Measurements from ENCODE around the gene HENMT1.
"Not testable (repeated sequence)": the region's sequence is repeated elsewhere in the genome, so short reads cannot be mapped to it uniquely, and the experiment has no call there.

The HENMT1 gene

DNA sequence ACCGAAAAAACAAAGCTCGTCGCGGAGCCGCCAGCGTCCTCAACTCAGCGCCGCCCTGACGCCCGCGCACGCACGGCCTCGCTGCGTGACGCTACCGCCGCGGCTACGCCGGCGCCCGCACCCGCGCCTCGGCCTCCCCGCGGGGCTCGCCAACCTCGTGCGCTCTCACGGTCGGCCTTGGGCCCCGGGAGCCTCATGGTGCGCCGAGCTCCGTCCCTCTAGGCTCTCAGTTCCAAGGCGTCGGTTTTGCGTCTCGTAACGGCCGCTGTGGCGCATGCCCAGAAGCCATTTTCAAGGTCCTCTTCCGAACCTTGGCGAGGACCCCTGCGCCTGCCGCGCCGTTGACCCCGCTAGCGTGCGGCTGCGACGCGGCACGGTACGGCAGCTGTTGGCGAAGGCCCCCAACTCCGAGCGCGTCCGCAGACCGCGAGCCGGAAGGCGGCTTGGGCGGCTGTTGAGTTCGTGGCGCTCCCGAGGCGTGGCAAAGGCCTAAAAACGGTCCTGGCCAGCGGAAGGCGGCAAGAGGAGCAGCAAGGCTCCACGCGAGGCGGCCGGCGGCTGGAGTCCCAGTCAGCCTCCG lies at the start of gene HENMT1:
Gene HENMT1, minus strand, starts transcription at position 64 of the 580 bp plus-strand sequence. CDS start 1,209 bp downstream, outside the sequence.
- DNase-seq = peak; percentile 71 to 84

DNA sequence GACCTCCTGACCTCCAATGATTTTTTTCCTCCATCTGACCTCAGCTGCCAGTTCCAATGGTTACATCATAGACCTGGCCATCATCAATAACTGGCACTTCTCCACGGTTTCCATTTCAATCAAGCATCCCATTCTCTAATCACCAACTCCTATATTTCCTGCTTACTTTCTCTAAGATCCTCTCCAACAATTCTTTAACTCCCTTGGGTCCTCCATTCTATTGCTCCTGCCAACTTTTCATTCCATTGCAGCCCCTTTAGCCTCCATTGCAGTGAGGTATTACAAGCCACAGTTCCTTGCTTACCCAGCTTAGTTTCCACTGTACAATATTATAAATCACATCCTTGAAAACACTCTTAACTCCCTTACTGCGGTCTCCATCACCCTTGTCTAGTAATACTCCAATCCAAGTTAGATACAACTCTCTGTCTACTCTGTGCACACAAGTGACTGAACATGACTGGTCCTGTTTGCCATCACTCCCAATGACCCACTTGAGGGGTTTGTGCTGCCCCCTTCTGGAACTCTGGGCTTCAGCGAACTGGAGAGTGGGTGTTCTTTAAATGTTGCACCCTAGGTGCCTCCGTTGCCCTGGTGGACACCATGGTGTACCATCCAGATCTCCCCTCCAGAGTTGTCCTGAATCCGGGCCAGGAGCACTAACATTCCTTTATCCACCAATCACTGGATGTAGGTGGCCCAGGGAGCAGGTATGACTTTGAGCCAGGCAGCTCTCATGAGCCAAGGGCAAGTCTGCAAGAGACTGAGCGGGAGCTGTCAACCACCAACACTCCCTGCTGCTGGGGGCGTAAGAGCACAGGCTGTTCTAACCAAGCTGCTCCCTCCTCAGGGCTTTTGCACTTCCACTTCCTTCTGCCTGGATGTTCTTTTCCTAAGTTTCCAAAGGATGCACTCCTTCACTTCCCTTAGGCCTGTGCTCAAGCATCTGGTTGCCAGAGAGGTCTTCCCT lies 48.1 kb upstream of the HENMT1 start:
- DNase-seq = peak; percentile 25 to 52

DNA sequence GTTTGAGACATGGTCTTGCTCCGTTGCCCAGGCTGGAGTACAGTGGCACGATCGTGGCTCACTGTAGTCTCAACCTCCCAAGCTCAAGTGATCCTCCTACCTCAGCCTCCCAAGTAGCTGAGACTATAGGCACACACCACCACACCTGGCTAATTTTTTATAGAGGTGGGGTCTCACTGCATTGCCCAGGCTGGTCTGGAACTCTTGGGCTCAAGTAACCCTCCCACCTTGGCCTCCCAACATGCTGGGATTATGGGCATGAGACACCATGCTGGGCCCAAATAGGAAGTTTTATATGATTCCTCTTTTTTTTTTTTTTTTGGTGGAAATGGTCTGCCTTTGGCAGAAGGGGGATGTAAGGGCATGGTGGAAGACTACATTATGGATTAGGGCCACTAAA lies 45.8 kb upstream of the HENMT1 start:
- no peak for DNase-seq

DNA sequence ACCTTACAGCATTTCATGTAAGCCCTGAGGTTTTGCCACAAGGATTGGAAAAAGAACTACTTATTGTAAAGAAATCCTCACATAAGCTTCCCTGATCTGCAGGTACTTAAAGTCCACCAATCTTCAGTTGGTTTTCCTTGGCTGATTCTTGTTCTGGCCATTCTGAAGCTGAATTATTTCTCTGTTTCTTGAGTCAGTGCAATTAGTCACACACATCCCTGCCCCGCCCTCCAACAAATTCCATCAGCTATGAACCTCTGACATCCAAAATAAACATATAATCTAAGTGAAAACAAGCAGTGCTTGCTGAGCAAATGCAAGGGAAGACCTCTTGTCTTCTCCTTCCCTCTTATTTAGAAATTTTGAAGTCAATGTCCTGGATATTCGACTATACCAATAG lies 43.6 kb upstream of the HENMT1 start:
- DNase-seq = no peak

DNA sequence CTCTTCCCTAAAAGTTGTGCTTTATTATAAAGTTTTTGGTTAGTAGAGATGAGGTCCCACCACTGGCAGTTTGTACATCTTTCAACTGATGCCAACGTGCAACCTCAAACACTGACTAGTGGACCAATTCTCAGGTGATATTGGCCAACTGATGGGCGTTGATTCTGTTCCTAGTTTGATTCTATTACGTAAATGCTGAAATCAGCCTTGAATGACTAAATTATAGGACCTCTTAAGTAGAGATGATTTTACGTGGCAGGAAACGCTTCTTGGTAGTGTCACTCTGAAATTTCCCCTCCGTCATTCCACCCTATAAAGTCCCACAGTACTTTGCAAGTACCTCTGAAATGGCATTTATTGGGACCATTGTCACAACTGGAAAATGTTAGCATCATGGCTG lies 43.0 kb upstream of the HENMT1 start:
- no peak for DNase-seq

DNA sequence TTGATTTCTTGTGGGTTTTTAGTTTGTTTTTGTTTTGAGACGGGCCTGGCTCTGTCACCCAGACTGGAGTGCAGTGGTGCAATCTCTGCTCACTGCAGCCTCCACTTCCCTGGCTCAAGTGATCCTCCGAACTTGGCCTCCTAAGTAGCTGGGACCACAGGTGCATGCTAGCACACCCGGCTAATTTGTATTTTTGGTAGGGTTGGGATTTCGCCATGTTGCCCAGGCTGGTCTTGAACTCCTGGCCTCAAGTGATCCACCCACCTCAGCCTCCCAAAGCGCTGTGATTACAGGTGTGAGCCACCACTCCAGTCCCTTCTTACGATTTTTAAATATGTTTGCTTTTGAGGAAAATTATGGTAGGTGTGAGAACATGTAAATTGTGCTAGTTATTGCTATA lies 41.2 kb upstream of the HENMT1 start:
- DNase-seq = not testable (repeated sequence)

DNA sequence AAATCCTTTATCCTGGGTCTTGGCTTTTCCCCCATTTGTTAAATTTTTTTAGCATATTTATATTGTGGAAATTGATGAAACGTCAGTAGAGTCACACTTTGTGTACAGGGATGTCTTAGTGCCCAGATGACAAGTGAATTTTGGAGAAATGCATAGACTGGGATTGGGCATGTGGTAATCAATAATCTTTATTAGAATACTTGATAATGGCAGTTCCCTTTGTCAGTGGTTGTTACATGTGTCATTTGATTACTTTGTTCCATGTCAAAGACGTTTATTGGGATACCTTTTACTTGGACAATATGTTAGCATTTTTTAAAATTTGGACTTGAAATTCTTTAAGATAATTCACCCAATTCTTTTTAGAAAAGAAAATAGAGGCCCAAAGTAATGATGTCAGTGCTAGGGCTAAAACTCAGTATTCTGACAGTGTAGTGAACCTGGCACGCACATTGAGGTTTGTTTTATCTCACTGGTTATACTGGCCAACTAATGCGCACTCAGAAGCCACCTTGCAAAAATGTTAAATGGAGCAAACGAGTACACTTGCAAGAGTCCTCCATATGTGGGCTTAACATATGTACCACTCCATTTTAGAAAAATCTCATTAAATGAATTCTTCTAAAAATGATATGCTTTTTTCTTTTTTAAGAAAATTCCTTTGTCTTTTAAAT lies 40.4 kb upstream of the HENMT1 start:
- DNase-seq = no peak

DNA sequence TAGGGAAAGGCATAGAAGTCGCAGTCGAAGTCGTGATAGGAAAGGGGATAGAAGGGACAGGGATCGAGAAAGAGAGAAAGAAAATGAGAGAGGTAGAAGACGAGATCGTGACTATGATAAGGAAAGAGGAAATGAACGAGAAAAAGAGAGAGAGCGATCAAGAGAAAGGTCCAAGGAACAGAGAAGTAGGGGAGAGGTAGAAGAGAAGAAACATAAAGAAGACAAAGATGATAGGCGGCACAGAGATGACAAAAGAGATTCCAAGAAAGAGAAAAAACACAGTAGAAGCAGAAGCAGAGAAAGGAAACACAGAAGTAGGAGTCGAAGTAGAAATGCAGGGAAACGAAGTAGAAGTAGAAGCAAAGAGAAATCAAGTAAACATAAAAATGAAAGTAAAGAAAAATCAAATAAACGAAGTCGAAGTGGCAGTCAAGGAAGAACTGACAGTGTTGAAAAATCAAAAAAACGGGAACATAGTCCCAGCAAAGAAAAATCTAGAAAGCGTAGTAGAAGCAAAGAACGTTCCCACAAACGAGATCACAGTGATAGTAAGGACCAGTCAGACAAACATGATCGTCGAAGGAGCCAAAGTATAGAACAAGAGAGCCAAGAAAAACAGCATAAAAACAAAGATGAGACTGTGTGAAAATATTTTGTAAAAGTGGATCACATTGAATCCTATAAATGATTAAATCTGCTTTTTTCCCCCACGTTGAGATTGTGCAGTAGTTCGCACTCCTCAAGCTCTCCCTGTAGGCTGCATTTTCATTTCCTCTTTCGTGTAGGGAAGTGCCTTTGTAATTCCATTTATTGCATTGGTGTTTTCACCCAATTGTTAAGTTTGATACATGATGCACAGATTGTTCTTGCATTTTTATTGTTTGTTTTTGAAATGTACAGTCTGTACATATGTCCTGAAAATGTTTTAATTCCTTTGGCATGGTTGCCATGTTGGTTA lies 38.8 kb upstream of the HENMT1 start:
- no peak for DNase-seq

DNA sequence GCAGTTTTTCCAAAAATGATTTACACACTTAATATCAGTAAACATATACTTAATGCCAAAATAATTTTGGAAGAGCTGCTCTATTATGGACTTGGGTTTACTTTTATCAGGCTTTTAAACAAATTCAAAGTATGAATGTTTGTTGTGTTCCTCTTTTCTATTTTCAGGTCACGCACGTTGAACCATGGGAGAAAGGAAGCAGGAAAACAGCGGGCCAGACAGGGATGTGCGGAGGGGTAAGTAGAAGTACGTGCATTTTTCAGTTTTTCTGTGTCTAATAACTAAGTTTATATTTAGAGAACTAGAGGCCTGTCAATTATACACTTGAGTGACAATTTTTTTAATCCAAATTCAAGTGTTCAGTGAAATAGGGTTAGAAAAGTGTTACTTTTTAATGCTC lies 34.6 kb upstream of the HENMT1 start:
- DNase-seq = peak; percentile 54 to 66

DNA sequence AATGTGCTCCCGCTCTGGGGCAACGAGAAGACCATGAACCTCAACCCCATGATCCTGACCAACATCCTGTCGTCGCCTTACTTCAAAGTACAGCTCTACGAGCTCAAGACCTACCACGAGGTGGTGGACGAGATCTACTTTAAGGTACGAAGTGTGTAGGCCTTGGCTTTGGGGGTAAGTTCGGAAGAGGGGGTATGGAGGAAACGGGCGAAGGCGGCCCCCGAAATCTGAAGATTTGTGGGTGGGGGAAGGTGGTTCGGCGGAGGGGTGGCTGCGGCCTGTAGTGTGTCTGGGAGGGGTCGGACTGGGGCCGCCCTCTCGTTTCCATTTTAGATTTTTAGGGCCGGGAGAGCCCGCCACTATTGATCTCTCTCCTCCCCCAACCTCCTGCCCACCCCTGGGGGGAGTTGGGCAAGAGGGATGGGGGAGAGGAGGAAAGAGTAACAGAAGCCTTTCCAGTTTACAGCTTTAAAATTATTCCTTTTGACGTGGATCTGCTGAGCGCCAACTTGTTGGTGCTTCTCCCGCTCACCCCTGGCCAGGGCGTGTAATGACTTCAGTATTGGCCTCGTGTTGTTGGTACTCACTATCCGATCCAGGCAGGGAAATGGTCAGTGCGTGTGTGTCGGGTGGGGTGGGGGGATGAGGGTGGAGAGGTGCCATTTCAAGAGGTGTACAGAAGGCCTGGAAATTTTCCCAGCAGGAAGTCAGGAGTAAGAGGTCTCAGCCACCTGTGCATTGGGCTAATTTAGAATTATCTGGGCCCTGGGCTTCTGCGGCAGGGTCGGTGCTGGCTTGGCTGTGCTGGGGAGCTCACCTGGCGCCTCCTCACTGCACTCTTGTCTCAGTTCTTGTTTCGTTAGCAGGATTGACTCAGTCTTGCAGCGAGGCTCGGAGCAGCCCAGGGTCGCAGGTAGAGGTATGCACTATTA lies 32.1 kb upstream of the HENMT1 start:
- peak; percentile 67 to 71 for DNase-seq

DNA sequence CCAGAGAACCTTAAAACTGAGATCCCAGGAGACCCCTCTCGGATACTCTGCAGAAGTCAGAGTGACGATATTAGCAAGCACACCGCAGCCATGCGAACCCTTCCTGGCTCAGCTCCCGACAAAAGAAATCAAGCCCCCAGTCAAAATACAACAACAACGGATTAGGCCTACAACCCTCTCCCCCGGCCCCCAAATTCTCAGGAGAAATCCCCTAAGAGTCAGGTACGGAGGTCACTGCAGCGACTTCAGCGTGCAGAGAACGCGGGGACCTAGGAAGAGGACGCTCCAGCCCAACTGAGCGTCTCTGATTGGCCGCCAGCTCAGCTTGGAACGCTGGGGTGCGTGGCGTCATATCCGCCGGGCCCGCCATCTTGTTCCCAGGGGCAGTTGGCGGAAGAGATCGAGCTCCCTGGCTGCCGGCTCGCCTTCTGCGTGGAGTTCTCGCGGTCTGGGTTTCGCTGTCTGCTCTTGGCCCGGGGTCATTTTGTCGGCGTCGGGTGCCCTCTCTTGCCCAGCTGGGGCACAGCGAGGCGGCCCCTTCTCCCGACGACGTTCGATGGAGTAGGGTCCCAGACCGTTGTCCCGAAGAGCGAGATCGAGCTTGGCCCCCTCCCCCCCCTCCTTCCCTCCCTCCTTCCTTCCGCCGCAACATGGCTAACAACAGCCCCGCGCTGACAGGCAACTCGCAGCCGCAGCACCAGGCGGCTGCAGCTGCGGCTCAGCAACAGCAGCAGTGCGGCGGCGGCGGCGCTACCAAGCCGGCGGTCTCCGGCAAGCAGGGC lies 31.2 kb upstream of the HENMT1 start, which contains the start of gene PRPF38B:
Gene PRPF38B, plus strand, starts transcription at position 369 of the 782 bp plus-strand sequence. Its CDS starts 282 bp downstream, at position 651.
- DNase-seq = peak; percentile 91 to 94

DNA sequence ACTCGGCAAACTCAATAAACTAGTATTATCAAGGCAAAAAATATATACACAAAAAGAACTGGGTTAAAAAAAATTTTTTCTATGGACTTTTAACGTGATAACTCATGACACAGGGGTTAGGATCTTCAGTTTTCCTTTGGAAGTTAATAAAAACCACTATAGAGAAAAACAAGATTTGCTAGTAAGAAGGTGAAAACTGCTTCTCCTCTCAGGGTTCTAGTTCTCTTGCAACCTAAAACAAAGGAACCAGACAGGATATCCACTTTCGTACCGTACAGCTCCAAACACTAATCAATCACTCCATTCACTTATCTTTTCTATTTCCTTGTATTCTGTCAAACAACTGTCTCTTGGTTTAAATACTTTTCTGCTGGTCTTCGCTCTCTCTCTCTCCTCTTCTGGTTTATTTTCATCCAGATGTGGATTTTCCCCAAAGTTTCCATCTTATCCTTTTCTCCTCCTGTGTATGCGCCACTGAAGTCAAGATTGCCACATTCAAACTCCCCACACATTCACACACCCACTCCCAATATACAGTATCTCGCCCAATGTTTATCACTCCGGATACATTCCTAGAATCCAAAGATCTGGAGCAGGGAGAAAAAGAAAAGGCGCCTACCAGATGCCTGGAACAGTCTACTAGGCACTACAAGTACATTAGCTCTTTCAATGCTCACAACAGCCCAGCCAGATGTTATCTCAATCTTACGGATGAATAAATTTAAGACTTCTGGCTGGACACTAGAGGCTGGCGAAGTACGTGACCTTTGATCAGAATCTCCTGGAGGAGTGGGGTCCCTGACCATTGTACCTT lies 30.4 kb upstream of the HENMT1 start:
- DNase-seq = peak in 1 of 2 experiments; percentile 50

DNA sequence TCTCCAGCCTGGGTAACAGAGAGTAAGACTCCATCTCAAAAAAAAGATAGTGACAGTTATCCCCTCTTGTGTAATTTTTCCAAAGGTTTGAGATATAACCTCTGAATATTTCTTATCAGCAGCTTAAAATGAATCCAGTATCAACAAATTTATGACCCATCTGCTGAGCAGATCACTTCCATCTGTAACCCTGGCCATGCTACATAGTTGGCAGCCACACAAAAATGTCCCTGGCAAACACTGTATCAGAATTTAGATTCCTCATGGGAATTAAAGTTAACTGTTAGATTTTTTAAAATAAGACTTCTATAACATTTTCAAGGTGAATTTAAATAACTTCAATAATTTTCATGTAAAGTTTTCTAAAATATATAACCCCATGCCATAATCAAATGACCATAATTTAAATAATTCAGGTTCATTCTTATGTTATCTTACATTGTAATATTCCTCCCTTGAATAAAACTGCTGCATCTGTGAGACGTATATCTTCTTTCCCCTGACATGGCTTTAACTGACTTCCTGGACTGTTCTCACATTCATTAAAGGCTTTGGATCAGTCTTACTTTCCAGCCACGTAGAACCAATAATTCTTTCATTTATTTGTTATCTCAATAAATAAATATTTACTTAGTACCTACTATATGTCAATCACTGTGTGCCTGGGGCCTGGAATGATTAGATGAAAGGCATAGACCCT lies 25.9 kb upstream of the HENMT1 start:
- DNase-seq = no peak

DNA sequence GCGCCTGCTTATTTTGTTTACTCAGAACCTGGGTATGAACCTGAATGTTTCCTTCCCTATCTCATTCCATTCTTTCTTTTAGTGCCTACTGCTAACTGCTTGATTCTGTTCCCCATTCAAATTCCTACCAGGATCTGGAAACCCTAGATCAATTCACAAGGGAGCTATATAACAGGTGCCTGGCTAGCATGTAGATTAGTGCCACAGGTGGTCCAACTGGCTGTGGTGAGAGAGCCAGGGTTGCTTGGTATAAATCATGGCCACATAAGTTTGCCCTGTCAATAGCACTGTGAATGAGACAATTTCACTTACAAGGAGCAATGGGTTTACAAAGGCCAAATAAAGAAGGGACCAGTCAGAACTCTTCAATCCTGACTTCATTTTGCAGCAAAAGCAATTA lies 24.6 kb upstream of the HENMT1 start:
- no peak for DNase-seq

DNA sequence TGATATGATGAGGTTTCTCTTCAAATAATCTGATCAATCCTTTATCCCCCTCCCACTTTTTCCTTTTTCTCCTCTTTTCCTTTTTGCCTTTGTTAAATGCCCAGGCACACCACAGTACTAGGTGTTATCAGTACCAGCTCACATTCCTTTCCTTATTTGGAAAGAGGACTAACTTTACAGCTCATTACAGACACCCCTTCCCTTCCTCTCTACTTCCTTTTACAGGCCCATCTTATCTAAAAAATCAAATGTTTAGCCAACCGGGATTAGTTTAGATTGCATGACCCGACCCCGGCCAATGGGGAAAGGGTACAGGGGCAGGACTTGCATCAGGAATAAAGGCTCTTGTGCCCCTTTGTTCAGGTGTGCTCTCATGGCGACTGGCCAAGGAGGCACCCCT lies 20.8 kb upstream of the HENMT1 start:
- not testable (repeated sequence) for DNase-seq

DNA sequence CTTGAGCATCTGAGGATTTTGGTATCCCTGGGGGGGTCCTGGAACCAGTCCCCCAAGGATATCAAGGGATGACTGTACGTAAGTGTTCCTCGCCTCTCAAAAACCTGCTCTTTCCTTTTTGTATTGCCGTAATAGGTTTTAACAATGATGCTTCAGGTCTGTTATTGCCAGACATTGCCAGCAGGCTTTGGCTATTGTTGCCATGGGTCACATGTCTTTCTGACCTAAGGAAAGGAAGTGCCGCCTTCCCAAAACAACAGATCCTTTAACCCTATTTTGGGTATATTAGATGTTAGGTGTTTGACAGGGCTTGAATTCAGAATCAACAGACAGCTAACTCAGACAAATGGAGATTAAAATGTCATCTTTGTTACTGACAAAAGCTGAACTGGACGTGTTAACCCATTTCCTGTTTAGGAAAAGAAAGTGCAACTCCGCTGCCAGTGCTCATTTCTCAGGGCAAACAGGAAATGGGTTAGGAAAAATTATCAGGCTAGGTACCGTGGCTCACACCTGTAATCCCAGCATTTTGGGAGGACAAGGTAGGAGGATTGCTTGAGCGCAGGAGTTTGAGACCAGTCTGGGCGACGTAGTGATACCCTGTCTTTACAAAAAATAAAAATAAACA lies 18.8 kb upstream of the HENMT1 start:
- DNase-seq = no peak

DNA sequence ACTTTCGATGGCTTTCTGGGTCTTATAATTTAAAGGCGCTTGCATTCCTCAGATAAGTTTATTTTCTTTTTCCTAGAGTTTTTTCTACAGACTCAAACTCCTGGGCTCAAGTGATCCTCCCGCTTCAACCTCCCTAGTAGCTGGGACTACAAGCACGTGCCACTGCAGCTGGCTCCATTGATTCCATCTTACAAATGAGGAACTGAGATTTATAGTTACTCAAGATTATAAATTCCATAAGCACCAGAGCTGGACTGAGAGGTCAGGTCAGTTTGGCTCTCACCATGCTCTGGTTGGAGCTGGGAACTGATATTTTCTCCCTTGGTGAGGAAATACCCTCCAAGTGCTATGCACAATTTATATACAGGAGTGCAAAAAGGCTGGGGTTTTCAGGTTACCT lies 17.8 kb upstream of the HENMT1 start:
- DNase-seq = no peak

DNA sequence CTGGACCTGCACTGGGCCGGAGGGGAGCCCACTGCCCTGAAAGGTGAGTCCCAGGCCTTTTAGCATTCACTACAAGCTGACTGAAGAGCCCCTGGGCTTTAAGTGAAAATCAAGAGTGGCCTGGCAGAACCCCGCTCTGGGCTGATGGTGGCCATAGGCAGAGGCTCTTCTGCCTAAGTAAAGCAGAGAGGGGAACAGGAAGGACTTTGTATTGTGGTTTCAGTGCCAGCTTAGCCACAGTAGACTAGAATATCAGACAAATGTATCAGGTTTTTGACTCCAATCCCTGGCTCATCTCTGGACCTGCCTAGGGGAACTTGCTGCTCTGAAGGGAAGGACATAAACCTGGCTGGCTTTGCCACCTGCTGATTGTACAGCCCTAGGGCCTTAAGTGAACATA lies 10.2 kb upstream of the HENMT1 start:
- DNase-seq = peak; percentile 42

All from Kasumi-1 (cell line).